AG09319 (cell line): ENCODE data around the gene ZBTB9.

Experiments used
- DNase-seq: peaks from one replicate; pipeline ENCODE4 v3.0.0-alpha.2; 2010; ENCODE audit warnings: low read depth; ENCODE audit errors: extremely low read depth
- CTCF ChIP-seq: IDR thresholded peaks from 2 replicates; pipeline ENCODE4 v1.5.1; 2011; ENCODE audit warnings: low read depth, mild to moderate bottlenecking, inconsistent platforms, low read length, moderate library complexity

The ZBTB9 gene

GRCh38 chr6:33421344-33421643, 33.1 kb upstream of the ZBTB9 start:
- no peak for TF ChIP-seq CTCF
- DNase-seq = no peak

GRCh38 chr6:33423777-33424176, 30.6 kb upstream of the ZBTB9 start:
- no peak for TF ChIP-seq CTCF
- no peak for DNase-seq

GRCh38 chr6:33424855-33425667, 29.3 kb upstream of the ZBTB9 start:
- TF ChIP-seq CTCF = no peak
- DNase-seq = no peak

- DNase-seq = peak; percentile 47
- TF ChIP-seq CTCF = peak; percentile 67
Measured at GRCh38 chr6:33425668-33426577, 28.5 kb upstream of the ZBTB9 start.

GRCh38 chr6:33426590-33427511, 27.5 kb upstream of the ZBTB9 start:
- TF ChIP-seq CTCF = no peak
- no peak for DNase-seq

GRCh38 chr6:33427585-33428223, 26.7 kb upstream of the ZBTB9 start:
- TF ChIP-seq CTCF = no peak; the same call in 1 of the 2 replicates
- no peak for DNase-seq
